Osteocyte (in vitro differentiated cells): Measurements from ENCODE around the gene TRIM28. TPM values are rescaled to one million over a fixed set of nuclear protein-coding genes. Genes with fewer than 3 reads are reported as not detected.
A peak's percentile ranks its signal among the peaks of the same experiment; 100 is the strongest.

ENCODE experiments used
- DNase-seq: peaks from one replicate; pipeline ENCODE4 v3.0.0; 2021; ENCODE audit warnings: mixed read lengths; ENCODE audit not compliant: unreplicated experiment; ENCODE audit errors: extremely low spot score
- H3K27ac Mint-ChIP-seq: one replicate; pipeline ENCODE4 v1.8.0; 2021; ENCODE audit warnings: mild to moderate bottlenecking, mixed read lengths; ENCODE audit not compliant: unreplicated experiment
- H3K27me3 Mint-ChIP-seq: one replicate; pipeline ENCODE4 v1.8.0; 2021; ENCODE audit warnings: mixed read lengths; ENCODE audit not compliant: unreplicated experiment
- H3K36me3 Mint-ChIP-seq: one replicate; pipeline ENCODE4 v1.8.0; 2021; ENCODE audit warnings: mixed read lengths; ENCODE audit not compliant: unreplicated experiment
- H3K4me1 Mint-ChIP-seq: one replicate; pipeline ENCODE4 v1.8.0; 2021; ENCODE audit warnings: mixed read lengths; ENCODE audit not compliant: unreplicated experiment
- H3K4me3 Mint-ChIP-seq: one replicate; pipeline ENCODE4 v1.8.0; 2021; ENCODE audit warnings: mild to moderate bottlenecking, moderate library complexity, mixed read lengths; ENCODE audit not compliant: unreplicated experiment
- H3K9me3 Mint-ChIP-seq: one replicate; pipeline ENCODE4 v1.8.0; 2021; ENCODE audit warnings: mixed read lengths; ENCODE audit not compliant: unreplicated experiment
- CTCF ChIP-seq: fragments of 200-600 bp; sonication (generic); IDR thresholded peaks from 2 replicates; pipeline ENCODE4 v1.5.0; 2021; ENCODE audit warnings: antibody characterized with exemption, mild to moderate bottlenecking, moderate library complexity
- total RNA-seq: library from RNA; stranded (reverse); gene quantifications from 2 replicates; pipeline ENCODE4 v1.2.1, GENCODE V29; 2021

The TRIM28 gene
- total RNA-seq, 1 donor from 2014 or later = 354 TPM

GRCh38 chr19:58516964-58517833 lies 26.7 kb upstream of the TRIM28 start:
- no peak for TF ChIP-seq CTCF
- Mint-ChIP-seq H3K27ac (no peak overlapping the region), H3K36me3 (peaks cover 10% of the 10 kb centered on the region), H3K4me3 (peak overlapping the region; percentile 38), H3K9me3 (no peaks in the 10 kb centered on the region), H3K27me3 (no peaks in the 10 kb centered on the region), H3K4me1 (peaks cover 30% of the 10 kb centered on the region)
- DNase-seq = no peak

- Mint-ChIP-seq H3K4me1 (peaks cover 30% of the 10 kb centered on the region), H3K27me3 (no peaks in the 10 kb centered on the region), H3K36me3 (peaks cover 10% of the 10 kb centered on the region), H3K9me3 (no peaks in the 10 kb centered on the region), H3K27ac (peak overlapping the region; percentile 98), H3K4me3 (peak overlapping the region; percentile 97)
- TF ChIP-seq CTCF = no peak
- DNase-seq = no peak
These were observed 25.4 kb upstream of the TRIM28 start for GRCh38 chr19:58518256-58519086.

- peak; percentile 89 for DNase-seq
- H3K27me3 Mint-ChIP-seq = no peaks in the 10 kb centered on the region
- peak overlapping the region; percentile 98 for H3K27ac Mint-ChIP-seq
- no peaks in the 10 kb centered on the region for H3K9me3 Mint-ChIP-seq
- peaks cover 10% of the 10 kb centered on the region for H3K36me3 Mint-ChIP-seq
- TF ChIP-seq CTCF = peak; percentile 57
- H3K4me1 Mint-ChIP-seq = peaks cover 30% of the 10 kb centered on the region
- H3K4me3 Mint-ChIP-seq = peak overlapping the region; percentile 97
These were observed 24.8 kb upstream of the TRIM28 start for GRCh38 chr19:58519087-58519354.

GRCh38 chr19:58519355-58520256 lies 24.3 kb upstream of the TRIM28 start, which contains the start of gene ZBTB45:
Gene ZBTB45, minus strand, starts transcription at chr19:58519810. Its CDS starts 2,137 bp downstream, at chr19:58517673.
- Mint-ChIP-seq H3K27ac (peak within 1 kb of the TSS; percentile 98), H3K9me3 (no peaks in the 10 kb centered on the region), H3K4me1 (peaks cover 28% of the 10 kb centered on the region), H3K4me3 (peak within 1 kb of the TSS; percentile 97), H3K36me3 (peaks cover 10% of the 10 kb centered on the region), H3K27me3 (no peaks in the 10 kb centered on the region)
- DNase-seq = peak; percentile 97
- peak; percentile 69 for TF ChIP-seq CTCF
